GM03348 (cell line): ENCODE data around the gene B3GNT4.
A peak's percentile ranks its signal among the peaks of the same experiment; 100 is the strongest.
"Not testable (repeated sequence)": the region's sequence is repeated elsewhere in the genome, so short reads cannot be mapped to it uniquely, and the experiment has no call there.

Experiments
- DNase-seq: peaks from one replicate; pipeline ENCODE4 v3.0.0; 2012; ENCODE audit warnings: low spot score

The B3GNT4 gene

GRCh38 chr12:122203301-122204166 is at the start of gene B3GNT4:
Gene B3GNT4, plus strand, starts transcription at chr12:122203709. Its CDS starts 910 bp downstream, at chr12:122204619.
- DNase-seq = peak; percentile 83

- no peak for DNase-seq
These were observed 47.8 kb upstream of the B3GNT4 start for GRCh38 chr12:122155705-122156104.

- DNase-seq = no peak
These were observed 44.7 kb upstream of the B3GNT4 start for GRCh38 chr12:122158700-122159285.

- no peak for DNase-seq
These were observed 43.6 kb upstream of the B3GNT4 start for GRCh38 chr12:122159882-122160281.

- no peak for DNase-seq
These were observed 42.7 kb upstream of the B3GNT4 start for GRCh38 chr12:122160761-122161160.

GRCh38 chr12:122161682-122162081 is 41.8 kb upstream of the B3GNT4 start:
- no peak for DNase-seq

- no peak for DNase-seq
These were observed 40.5 kb upstream of the B3GNT4 start for GRCh38 chr12:122162976-122163375.

GRCh38 chr12:122166422-122167349 is 36.8 kb upstream of the B3GNT4 start:
- no peak for DNase-seq

GRCh38 chr12:122167356-122167925 is 36.1 kb upstream of the B3GNT4 start:
- DNase-seq = no peak

- no peak for DNase-seq
These were observed 35.0 kb upstream of the B3GNT4 start for GRCh38 chr12:122168492-122168891.

- DNase-seq = no peak
These were observed 32.1 kb upstream of the B3GNT4 start for GRCh38 chr12:122171399-122171798.

- no peak for DNase-seq
These were observed 31.1 kb upstream of the B3GNT4 start for GRCh38 chr12:122172262-122172939.

GRCh38 chr12:122174155-122174845 is 29.2 kb upstream of the B3GNT4 start, which contains the start of gene IL31:
Gene IL31, minus strand, starts transcription at chr12:122174221. Its CDS starts 49 bp downstream, at chr12:122174172.
- no peak for DNase-seq

GRCh38 chr12:122176473-122176872 is 27.0 kb upstream of the B3GNT4 start:
- not testable (repeated sequence) for DNase-seq

GRCh38 chr12:122182887-122183587 is 20.5 kb upstream of the B3GNT4 start, which contains the start of gene LRRC43:
Gene LRRC43, plus strand, starts transcription at chr12:122183123. Its CDS starts 22 bp downstream, at chr12:122183145.
- DNase-seq = peak; percentile 71

GRCh38 chr12:122183588-122183940 is 19.9 kb upstream of the B3GNT4 start:
- DNase-seq = no peak

GRCh38 chr12:122184517-122184916 is 19.0 kb upstream of the B3GNT4 start:
- DNase-seq = no peak

GRCh38 chr12:122185079-122185478 is 18.4 kb upstream of the B3GNT4 start:
- no peak for DNase-seq

- DNase-seq = no peak
These were observed 17.9 kb upstream of the B3GNT4 start for GRCh38 chr12:122185494-122186082.

- no peak for DNase-seq
These were observed 16.0 kb upstream of the B3GNT4 start for GRCh38 chr12:122187466-122187865.
